Gastroesophageal sphincter (tissue), 4 donors: ENCODE data around the gene HSD17B1. TPM values are rescaled to one million over a fixed set of nuclear protein-coding genes. Genes with fewer than 3 reads are reported as not detected.

Experiments
- ATAC-seq: fragments of 150-250 bp; one replicate; pipeline ENCODE4 v1.9.1; 2016; ENCODE audit warnings: mild to moderate bottlenecking, moderate library complexity
- H3K27ac ChIP-seq, 4 donors: fragments of 200-600 bp; sonication (generic) in 3 of 4; 1 replicate in 3 of 4; 2 replicates in 1 of 4; pipeline ENCODE4 v1.5.1; 2016 to 2019
- H3K27me3 ChIP-seq: fragments of 200-600 bp; sonication (generic); one replicate; pipeline ENCODE4 v1.5.1; 2019
- H3K36me3 ChIP-seq, 2 donors: fragments of 200-600 bp; sonication (generic); one replicate each; pipeline ENCODE4 v1.5.1; 2019; ENCODE audit warnings: control low read depth in 1 of 2
- H3K4me1 ChIP-seq, 3 donors: fragments of 200-600 bp; sonication (generic); 1 replicate in 2 of 3; 2 replicates in 1 of 3; pipeline ENCODE4 v1.5.1; 2016 to 2019; ENCODE audit warnings: control low read depth in 2 of 3
- H3K4me3 ChIP-seq, 2 donors: fragments of 200-600 bp; sonication (generic); one replicate each; pipeline ENCODE4 v1.5.1; 2019; ENCODE audit warnings: mild to moderate bottlenecking in 1 of 2, moderate library complexity in 1 of 2
- H3K9me3 ChIP-seq, 3 donors: fragments of 200-600 bp; sonication (generic); one replicate each; pipeline ENCODE4 v1.5.1; 2017 to 2019; ENCODE audit warnings: control low read depth in 2 of 3
- EP300 ChIP-seq: sonication (generic); formaldehyde crosslinking; IDR thresholded peaks from one replicate; pipeline ENCODE4 v1.6.1; 2017; ENCODE audit warnings: antibody characterized with exemption, mild to moderate bottlenecking
- POLR2A ChIP-seq, 2 donors: fragments of 450-650 bp; IDR thresholded peaks; one replicate each; pipeline ENCODE4 v1.6.1; 2017; ENCODE audit warnings: antibody characterized with exemption in 2 of 2, mild to moderate bottlenecking in 2 of 2, moderate library complexity in 1 of 2
- POLR2AphosphoS5 ChIP-seq: sonication (generic); formaldehyde crosslinking; IDR thresholded peaks from one replicate; pipeline ENCODE4 v1.6.1; 2017; ENCODE audit warnings: antibody characterized with exemption
- WGBS, 2 donors: methylation state at CpG; one replicate each; pipeline ENCODE4 v1.1.5; 2018; ENCODE audit warnings: low coverage in 1 of 2; 5-methylcytosine and 5-hydroxymethylcytosine counted together
- total RNA-seq, 4 donors: library from RNA; depleted of rRNA; stranded (reverse); fragments of >200 nt; gene quantifications; one replicate each; pipeline ENCODE4 v1.1.0, GENCODE V29; 2016
- TF ChIP-seq, protein P1 (sequence below), 4 experiments: fragments of 200-600 bp in 2 of 4; fragments of 450-650 bp in 2 of 4; sonication (generic) in 1 of 4; IDR thresholded peaks; one replicate each; pipeline ENCODE4 v1.5.1; 2017 to 2019; ENCODE audit warnings: antibody characterized with exemption in 4 of 4, mild to moderate bottlenecking in 2 of 4, moderate library complexity in 2 of 4

Gene HSD17B1
- total RNA-seq, 4 donors from 2014 or later: 0.39 to 1.4 (median 0.69) TPM

DNA sequence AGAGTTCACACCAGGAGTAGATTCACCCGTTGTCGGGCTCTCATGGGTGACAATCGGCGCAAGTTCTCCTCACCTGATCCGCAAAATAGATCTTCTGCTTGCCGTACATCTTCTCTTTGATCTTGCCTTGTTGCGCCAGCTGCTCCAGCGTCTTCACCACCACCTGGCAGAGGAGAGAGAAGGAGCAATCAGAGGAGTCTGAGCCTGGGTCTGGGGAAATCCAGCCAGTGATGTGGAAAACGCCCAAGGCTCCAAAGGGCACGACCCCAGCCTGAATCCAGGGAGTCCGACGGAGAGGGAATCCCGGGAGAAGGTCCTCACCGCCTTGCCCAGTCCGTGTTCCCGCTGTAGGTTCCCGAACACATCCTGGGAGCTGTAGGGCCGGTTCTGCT lies 24.4 kb downstream of the HSD17B1 start:
- H3K27ac ChIP-seq: peak overlapping the region in 3 of 4 donors; percentile 86 to 90 (median 87)

DNA sequence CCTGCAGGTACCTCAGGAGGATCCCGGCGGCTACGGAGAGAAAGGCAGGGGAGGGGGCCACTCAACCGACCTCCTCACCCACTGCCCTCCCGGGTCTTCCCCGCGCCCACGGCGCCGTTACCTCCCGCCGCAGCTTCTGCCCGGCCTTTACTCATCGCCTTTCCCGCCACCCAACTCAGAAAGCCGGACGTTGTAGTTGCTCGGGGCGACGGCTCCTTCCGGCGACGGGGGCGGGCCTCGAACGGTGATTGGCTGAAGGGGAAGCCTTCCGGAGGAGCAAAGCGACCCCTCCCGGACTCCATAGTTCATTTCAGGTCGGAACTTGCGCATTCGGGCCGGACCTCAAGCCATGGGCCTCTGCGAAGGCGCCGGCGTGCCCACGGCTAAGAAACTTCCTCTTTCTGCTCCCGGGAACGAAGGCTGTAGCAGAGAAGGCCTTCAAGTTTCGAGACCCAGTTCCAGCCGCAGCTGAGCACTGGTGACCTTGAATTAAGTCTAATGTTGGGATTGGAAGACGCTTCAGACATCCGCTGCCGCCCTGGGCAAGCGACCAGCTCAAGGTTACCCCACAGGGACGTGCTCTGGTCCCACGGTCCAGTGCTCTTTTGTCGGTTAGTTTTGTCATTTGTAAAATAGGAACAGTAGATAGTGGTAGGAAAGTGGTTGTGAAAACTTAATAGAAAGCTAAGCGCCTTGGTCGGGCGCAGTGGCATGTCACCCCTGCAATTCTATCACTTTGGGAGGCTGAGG lies 25.0 kb downstream of the HSD17B1 start, which contains the start of gene PSMC3IP:
Gene PSMC3IP (minus strand): TSS at position 198 of the 750 bp plus-strand sequence. CDS start 43 bp downstream, at position 155.
- Histone ChIP-seq H3K36me3 (peaks cover 0 to 61% of the 10 kb centered on the region in 2 donors), H3K9me3 (no peaks in the 10 kb centered on the region), H3K4me1 (peaks cover 3 to 29% (median 10%) of the 10 kb centered on the region in 3 donors), H3K4me3 (peak within 1 kb of the TSS; percentile 35 to 70), H3K27ac (peak within 1 kb of the TSS; percentile 68 to 90 (median 86)), H3K27me3 (no peaks in the 10 kb centered on the region)
- peak; percentile 95 for ATAC-seq
- TF ChIP-seq POLR2AphosphoS5 (peak; percentile 90), EP300 (no peak), POLR2A (IDR thresholded peaks at IDR 0.05) (peak; percentile 59 to 64)
- TF ChIP-seq, protein P1, sequence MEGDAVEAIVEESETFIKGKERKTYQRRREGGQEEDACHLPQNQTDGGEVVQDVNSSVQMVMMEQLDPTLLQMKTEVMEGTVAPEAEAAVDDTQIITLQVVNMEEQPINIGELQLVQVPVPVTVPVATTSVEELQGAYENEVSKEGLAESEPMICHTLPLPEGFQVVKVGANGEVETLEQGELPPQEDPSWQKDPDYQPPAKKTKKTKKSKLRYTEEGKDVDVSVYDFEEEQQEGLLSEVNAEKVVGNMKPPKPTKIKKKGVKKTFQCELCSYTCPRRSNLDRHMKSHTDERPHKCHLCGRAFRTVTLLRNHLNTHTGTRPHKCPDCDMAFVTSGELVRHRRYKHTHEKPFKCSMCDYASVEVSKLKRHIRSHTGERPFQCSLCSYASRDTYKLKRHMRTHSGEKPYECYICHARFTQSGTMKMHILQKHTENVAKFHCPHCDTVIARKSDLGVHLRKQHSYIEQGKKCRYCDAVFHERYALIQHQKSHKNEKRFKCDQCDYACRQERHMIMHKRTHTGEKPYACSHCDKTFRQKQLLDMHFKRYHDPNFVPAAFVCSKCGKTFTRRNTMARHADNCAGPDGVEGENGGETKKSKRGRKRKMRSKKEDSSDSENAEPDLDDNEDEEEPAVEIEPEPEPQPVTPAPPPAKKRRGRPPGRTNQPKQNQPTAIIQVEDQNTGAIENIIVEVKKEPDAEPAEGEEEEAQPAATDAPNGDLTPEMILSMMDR (IDR thresholded peaks at IDR 0.05): peak in 3 of 4 experiments; percentile 35 to 62 (median 39)
- 0% methylated on average over 8 to 11 of the region's 52 CpGs for WGBS, 2 donors

More for the DNA sequence above, 24.4 kb downstream of the HSD17B1 start:
- H3K36me3 ChIP-seq: peaks cover 0 to 61% of the 10 kb centered on the region in 2 donors
- 0% methylated on average over 6 of the region's 18 CpGs; no CpG with 5 or more reads in 1 of the 2 donors for WGBS, 2 donors
- TF ChIP-seq, protein P1 (IDR thresholded peaks at IDR 0.05): no peak
- TF ChIP-seq POLR2A (IDR thresholded peaks at IDR 0.05) (no peak), EP300 (no peak), POLR2AphosphoS5 (no peak)
- no peak for ATAC-seq
- H3K27me3 ChIP-seq: no peaks in the 10 kb centered on the region
- peaks cover 3 to 29% (median 10%) of the 10 kb centered on the region in 3 donors for H3K4me1 ChIP-seq
- H3K4me3 ChIP-seq: peak overlapping the region; percentile 35 to 70
- no peaks in the 10 kb centered on the region for H3K9me3 ChIP-seq

DNA sequence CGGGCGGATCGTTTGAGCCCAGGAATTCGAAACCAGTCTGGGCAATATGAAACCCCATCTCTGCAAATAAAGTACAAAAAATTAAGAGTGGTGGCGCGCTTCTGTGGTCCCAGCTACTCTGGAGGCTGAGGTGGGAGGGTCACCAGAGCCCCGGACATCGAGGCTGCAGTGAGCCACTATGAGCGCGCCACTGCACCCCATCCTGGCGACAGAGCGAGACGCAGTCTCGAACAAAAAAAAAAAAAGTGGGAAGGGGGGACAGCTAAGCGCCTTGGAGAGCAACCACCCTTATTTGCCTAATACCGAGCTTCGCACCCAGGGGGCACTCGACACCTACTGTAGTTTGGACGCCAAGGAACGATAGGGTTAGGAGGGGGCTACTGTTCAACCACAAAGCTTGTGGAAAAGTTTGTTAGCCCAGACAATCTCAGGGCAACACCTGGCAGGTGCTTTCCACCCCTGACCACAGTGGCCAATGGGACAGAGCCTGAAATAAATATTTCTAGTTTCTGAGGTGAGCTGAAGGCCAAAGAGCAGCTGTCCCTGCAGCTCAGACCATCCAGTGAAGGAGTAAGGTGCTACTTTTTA lies 25.7 kb downstream of the HSD17B1 start:
- Histone ChIP-seq H3K36me3 (peaks cover 0 to 61% of the 10 kb centered on the region in 2 donors), H3K27me3 (no peaks in the 10 kb centered on the region), H3K27ac (peak overlapping the region; percentile 68 to 90 (median 86)), H3K4me3 (peak overlapping the region; percentile 35 to 70), H3K9me3 (no peaks in the 10 kb centered on the region), H3K4me1 (peaks cover 3 to 29% (median 10%) of the 10 kb centered on the region in 3 donors)
- TF ChIP-seq, protein P1 (IDR thresholded peaks at IDR 0.05): peak; percentile 59 to 82 (median 73)
- TF ChIP-seq EP300: no peak
- peak; percentile 57 for ATAC-seq
- 0% methylated on average over 5 to 9 of the region's 20 CpGs for WGBS, 2 donors

DNA sequence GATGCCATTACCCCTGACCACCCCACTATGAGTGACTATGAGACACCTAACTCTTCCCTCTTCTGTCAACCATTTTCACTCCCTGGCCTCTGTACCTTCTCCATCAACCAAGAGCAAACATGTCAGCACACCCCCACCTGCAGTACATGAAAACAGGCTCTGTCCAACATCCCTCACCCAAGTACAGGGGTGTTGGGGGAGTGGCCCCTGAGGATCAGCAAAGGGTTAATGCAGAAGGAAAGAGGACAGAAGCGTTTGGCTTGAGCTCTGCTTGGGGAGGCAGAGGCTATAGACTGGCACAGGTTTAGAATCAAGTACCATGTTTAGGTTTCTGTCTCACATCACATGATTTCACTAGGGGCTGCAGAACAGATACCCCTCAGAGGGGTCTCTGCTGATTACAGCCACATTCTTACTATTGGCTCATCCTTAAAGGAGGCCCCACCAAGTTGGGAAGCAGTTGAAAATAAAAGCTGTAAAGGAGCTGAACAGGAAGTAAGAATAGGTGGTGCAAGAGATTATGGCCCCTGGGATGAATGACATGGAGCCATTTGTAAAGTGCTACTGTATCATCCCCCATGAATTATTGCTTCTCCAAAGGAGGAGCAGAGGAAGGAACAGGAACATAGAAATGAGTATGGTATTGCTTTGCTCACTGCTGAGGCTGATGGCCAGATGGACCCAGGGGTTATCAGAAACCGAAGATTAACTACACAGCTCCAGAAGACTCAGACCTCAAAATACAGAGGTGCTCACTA lies 27.2 kb downstream of the HSD17B1 start:
- Histone ChIP-seq H3K4me3 (no peak overlapping the region), H3K27ac (no peak overlapping the region)
- no peak for TF ChIP-seq POLR2A (IDR thresholded peaks at IDR 0.05)
- no peak for TF ChIP-seq POLR2AphosphoS5
- TF ChIP-seq, protein P1 (IDR thresholded peaks at IDR 0.05): no peak
- no peak for TF ChIP-seq EP300

More for the DNA sequence above, 27.2 kb downstream of the HSD17B1 start:
- peaks cover 3 to 29% (median 10%) of the 10 kb centered on the region in 3 donors for H3K4me1 ChIP-seq
- ATAC-seq: no peak
- 35 to 83% methylated on average over 1 to 2 of the region's 2 CpGs for WGBS, 2 donors
- H3K27me3 ChIP-seq: no peaks in the 10 kb centered on the region
- peaks cover 2 to 61% of the 10 kb centered on the region in 2 donors for H3K36me3 ChIP-seq
- no peaks in the 10 kb centered on the region for H3K9me3 ChIP-seq
